K562 (cell line): Measurements from ENCODE around the gene NUP160. TPM values are rescaled to one million over a fixed set of nuclear protein-coding genes. Genes with fewer than 3 reads are reported as not detected.
"Not testable (repeated sequence)": the region's sequence is repeated elsewhere in the genome, so short reads cannot be mapped to it uniquely, and the experiment has no call there.

Experiments used
- ATAC-seq: fragments of 200-7000 bp; cut with Tn5 transposase; 3 replicates; pipeline ENCODE4 v1.9.1; 2020; ENCODE audit warnings: moderate library complexity
- BruUV-seq: library from RNA; stranded (reverse); fragments of 400-500 nt; replicated peaks from 2 replicates; lab custom pipeline; 2021; lab: Mats Ljungman, UMichigan
- CTCF ChIA-PET: fragments of 300-600 bp; formaldehyde crosslinking; extraction: SDS; loops from one replicate; lab custom pipeline; 2021; ENCODE audit warnings: low intra/inter-chr PET ratio; lab: Yijun Ruan, JAX
- POLR2A ChIA-PET: fragments of 300-600, 350-650 bp; sonication (Branson Sonifier 250); formaldehyde crosslinking; extraction: SDS; loops from one replicate; lab custom pipeline; 2021; ENCODE audit warnings: antibody characterized with exemption, inconsistent platforms; lab: Yijun Ruan, JAX
- DNase-seq, 4 experiments: peaks; one replicate each; pipeline versions ENCODE4 v3.0.0 to v3.0.0-alpha.2; 2011 to 2018; ENCODE audit warnings: low spot score in 3 of 4, mixed read lengths in 3 of 4; ENCODE audit errors: extremely low read depth in 1 of 4
- FAIRE-seq: peaks from 2 replicates; lab custom pipeline; 2011; peaks lifted over from hg19 to GRCh38; lab: Jason Lieb, UNC
- H2AFZ ChIP-seq: 2 replicates; pipeline ENCODE4 v1.6.0; 2011; ENCODE audit warnings: low read depth, low read length, control low read depth, inconsistent platforms
- H3K27ac ChIP-seq: fragments of 200-600 bp; 3 replicates; pipeline ENCODE4 v1.8.0; 2011; ENCODE audit warnings: low read depth, mild to moderate bottlenecking, control low read depth, inconsistent platforms, low read length, moderate library complexity, mixed read lengths; ENCODE audit errors: extremely low read depth
- H3K27me3 ChIP-seq, 2 experiments: fragments of 300-600 bp in 1 of 2; 2 replicates in 1 of 2; 3 replicates in 1 of 2; pipeline versions ENCODE4 v1.6.0 to v1.8.0; 2011; ENCODE audit warnings: inconsistent platforms in 2 of 2, low read length in 2 of 2, mild to moderate bottlenecking in 1 of 2, mixed read lengths in 1 of 2, moderate library complexity in 1 of 2; ENCODE audit not compliant: control insufficient read depth in 2 of 2, insufficient read depth in 2 of 2
- H3K36me3 ChIP-seq: fragments of 300-600 bp; 3 replicates; pipeline ENCODE4 v1.8.0; 2011; ENCODE audit warnings: mild to moderate bottlenecking, low read length, inconsistent platforms; ENCODE audit not compliant: control insufficient read depth, insufficient read depth
- H3K4me1 ChIP-seq, 2 experiments: fragments of 200-600 bp in 1 of 2; replicated peaks in 1 of 2; 2 replicates in 1 of 2; 3 replicates in 1 of 2; pipeline versions ENCODE4 v1.5.1 to v1.8.0; 2011; ENCODE audit warnings: inconsistent platforms in 2 of 2, low read length in 2 of 2, mild to moderate bottlenecking in 1 of 2, mixed read lengths in 1 of 2, moderate library complexity in 1 of 2; ENCODE audit not compliant: control insufficient read depth in 2 of 2, insufficient read depth in 2 of 2
- H3K4me2 ChIP-seq: 2 replicates; pipeline ENCODE4 v1.6.1; 2011; ENCODE audit warnings: low read length, control low read depth, inconsistent platforms, mixed read lengths; ENCODE audit not compliant: insufficient read depth
- H3K4me3 ChIP-seq: fragments of 200-600 bp; sonication (generic), shearing (Covaris generic); 2 replicates; pipeline ENCODE4 v1.5.1; 2016; ENCODE audit warnings: control low read depth, inconsistent platforms
- H3K79me2 ChIP-seq: fragments of 200-600 bp; 3 replicates; pipeline ENCODE4 v1.8.0; 2011; ENCODE audit warnings: low read length, inconsistent platforms; ENCODE audit not compliant: control insufficient read depth, insufficient read depth
- H3K9ac ChIP-seq, 2 experiments: 2 replicates each; pipeline versions ENCODE4 v1.6.0 to v1.6.1; 2011; ENCODE audit warnings: low read depth in 2 of 2, low read length in 2 of 2, control low read depth in 1 of 2, inconsistent platforms in 1 of 2, mild to moderate bottlenecking in 1 of 2, mixed read lengths in 1 of 2; ENCODE audit not compliant: insufficient read depth in 1 of 2
- H3K9me1 ChIP-seq: one replicate; pipeline ENCODE4 v1.6.0; 2011; ENCODE audit warnings: inconsistent platforms, mild to moderate bottlenecking, low read length, moderate library complexity; ENCODE audit not compliant: control insufficient read depth, insufficient read depth
- H3K9me3 ChIP-seq: replicated peaks from 2 replicates; pipeline ENCODE4 v1.5.1; 2011; ENCODE audit warnings: low read depth, low read length, inconsistent platforms; ENCODE audit not compliant: control insufficient read depth, insufficient read depth
- H4K20me1 ChIP-seq: replicated peaks from 2 replicates; pipeline ENCODE4 v1.6.1; 2011; ENCODE audit warnings: low read length, inconsistent platforms, mixed read lengths; ENCODE audit not compliant: control insufficient read depth, insufficient read depth
- CREBBP ChIP-seq: IDR thresholded peaks from one replicate; pipeline ENCODE4 v1.6.1; 2012; ENCODE audit warnings: low read depth, mild to moderate bottlenecking, control low read depth, inconsistent platforms, low read length
- HDAC6 ChIP-seq: IDR thresholded peaks from 2 replicates; pipeline ENCODE4 v1.6.1; 2012; ENCODE audit warnings: low read depth, mild to moderate bottlenecking, control low read depth, inconsistent platforms, low read length, moderate library complexity
- OTX1 ChIP-seq: fragments of 450-650 bp; formaldehyde crosslinking; IDR thresholded peaks from 2 replicates; pipeline ENCODE4 v1.4.0; 2022; ENCODE audit warnings: mild to moderate bottlenecking
- ZNF384 ChIP-seq: IDR thresholded peaks from 2 replicates; pipeline ENCODE4 v1.6.1; 2012; ENCODE audit warnings: low read depth, low read length, improper control_type of control experiment
- WGBS: fragments of 100-300 bp; shearing (Covaris generic); methylation state at CpG from one replicate; pipeline ENCODE4 v1.1.6; 2016; ENCODE audit warnings: low coverage, mixed read lengths; ENCODE audit not compliant: insufficient coverage; ENCODE audit errors: missing lambda C conversion rate; 5-methylcytosine and 5-hydroxymethylcytosine counted together
- in situ Hi-C: fragments of 300-500 bp; cut with MboI; formaldehyde crosslinking; loops from 4 replicates; pipeline ENCODE4 v1.15.0; 2018; ENCODE audit warnings: inconsistent platforms, mixed read lengths
- intact Hi-C: fragments of 100-400 bp; cut with micrococcal nuclease; formaldehyde crosslinking; loops from 2 replicates; pipeline ENCODE4 v1.14.2; 2022
- polyA plus RNA-seq, 8 experiments: library from polyadenylated mRNA; depleted of rRNA in 4 of 8; stranded (reverse) in 5 of 8; unstranded in 3 of 8; fragments of >200 nt; fragmentation: Nextera tagmentation in 2 of 8; fragmentation: Illumina TruSeq in 1 of 8; extraction: Ambion mirVana in 2 of 8; extraction: Trizol in 1 of 8; gene quantifications; 2 replicates each; pipeline versions ENCODE4 v1.2.1 to v1.2.3, GENCODE V29; 2011 to 2014; ENCODE audit warnings: inconsistent platforms in 1 of 8, missing spikeins in 1 of 8
- total RNA-seq, 7 experiments: library from RNA; depleted of rRNA in 6 of 7; stranded (reverse); fragments of >200 nt in 6 of 7; fragmentation: Illumina TruSeq in 2 of 7; extraction: Trizol in 2 of 7; gene quantifications; 2 replicates each; pipeline versions ENCODE4 v1.2.1 to v1.2.3, GENCODE V29; 2011 to 2021; ENCODE audit warnings: low replicate concordance in 1 of 7
- TF ChIP-seq, protein P1 (sequence below): fragments of 450-650 bp; formaldehyde crosslinking; IDR thresholded peaks from 2 replicates; pipeline ENCODE4 v1.4.0; 2022; ENCODE audit warnings: missing genetic modification characterization
- TF ChIP-seq, protein P2 (sequence below): sonication (generic); formaldehyde crosslinking; IDR thresholded peaks from 2 replicates; pipeline ENCODE4 v1.8.1; 2023; ENCODE audit warnings: mild to moderate bottlenecking, missing genetic modification reagents

NUP160 gene
- total and polyA plus RNA-seq, 9 of the 15 experiments (the other 6 are each of a cell fraction or from before 2014, with no cell fraction given): 41.5 to 112 (median 65.0) TPM

DNA sequence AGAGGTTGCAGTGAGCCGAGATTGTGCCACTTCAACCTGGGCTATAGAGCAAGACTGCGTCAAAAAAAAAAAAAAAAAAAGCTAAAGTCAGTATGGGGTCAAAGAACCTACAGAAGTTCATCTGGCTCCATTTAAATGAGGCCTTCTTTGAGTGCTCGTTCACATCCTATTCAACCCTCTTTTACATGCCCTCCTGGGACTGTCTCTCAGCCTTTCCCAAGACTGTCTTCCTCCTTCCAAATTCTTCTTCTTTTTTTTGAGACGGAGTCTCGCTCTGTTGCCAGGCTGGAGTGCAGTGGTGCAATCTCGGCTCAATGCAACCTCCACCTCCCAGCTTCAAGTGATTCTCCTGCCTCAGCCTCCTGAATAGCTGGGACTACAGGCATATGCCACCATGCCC lies 18.7 kb upstream of the NUP160 start:
- H3K9ac ChIP-seq, H4K20me1 ChIP-seq, FAIRE-seq, H3K4me2 ChIP-seq, H3K27ac ChIP-seq, H3K36me3 ChIP-seq, in situ Hi-C loops, H3K27me3 ChIP-seq, H3K4me3 ChIP-seq, ATAC-seq, BruUV-seq, CTCF ChIA-PET, H3K9me3 ChIP-seq, H3K79me2 ChIP-seq, H3K9me1 ChIP-seq, H2AFZ ChIP-seq, DNase-seq: not testable (repeated sequence)
- peaks cover 0 to 22% of the 10 kb centered on the region in 2 experiments; a peak in 3 of 5 replicates for H3K4me1 ChIP-seq
- POLR2A ChIA-PET: interaction anchor here (0.7 kb wide), 1 partner anchor 54 kb away, joined by 3 read pairs; no protein-coding TSS in a partner anchor
- 43% methylated on average over 6 of the region's 6 CpGs for WGBS
- intact Hi-C loops: loop anchor here (10.0 kb wide), 1 partner anchor 248 kb away; no protein-coding TSS in a partner anchor

DNA sequence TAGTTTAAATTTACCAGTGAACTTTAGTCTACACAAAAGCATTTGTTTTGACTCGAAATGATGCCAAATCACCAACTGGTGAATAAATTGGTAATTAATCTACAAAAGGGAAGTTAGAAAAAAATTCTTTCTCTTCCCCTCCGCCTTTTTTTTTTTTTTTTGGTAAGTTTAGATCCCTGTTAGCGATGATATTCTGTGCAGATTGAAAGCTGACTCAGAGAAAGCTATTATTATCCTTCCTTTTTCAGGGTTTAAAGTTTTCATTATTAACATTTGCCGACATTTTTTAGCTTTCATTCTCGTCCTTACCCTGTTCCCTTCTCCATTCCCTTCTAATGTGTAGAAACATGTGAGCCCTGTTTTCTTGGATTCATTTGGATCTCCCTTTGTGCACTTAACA lies 16.8 kb upstream of the NUP160 start:
- H2AFZ ChIP-seq: peak overlapping the region; percentile 74

More for the DNA sequence above, 16.8 kb upstream of the NUP160 start:
- no peak overlapping the region for H3K27ac ChIP-seq
- no peaks in the 10 kb centered on the region for H3K79me2 ChIP-seq
- in situ Hi-C loops (no loop called here), intact Hi-C loops (loop anchor here (10.0 kb wide), 1 partner anchor 250 kb away; no protein-coding TSS in a partner anchor)
- ChIA-PET POLR2A (interaction anchor here (1.9 kb wide), 1 partner anchor 25 kb away, joined by 6 read pairs; no protein-coding TSS in a partner anchor), CTCF (no interaction called here)
- peaks cover 0 to 22% of the 10 kb centered on the region in 2 experiments; a peak in 3 of 5 replicates for H3K4me1 ChIP-seq
- H3K36me3 ChIP-seq: no peaks in the 10 kb centered on the region
- no peaks in the 10 kb centered on the region; a peak in 1 of 5 replicates for H3K27me3 ChIP-seq
- no peaks in the 10 kb centered on the region for H3K9me3 ChIP-seq
- no peaks in the 10 kb centered on the region for H4K20me1 ChIP-seq
- TF ChIP-seq ZNF384: peak; percentile 65
- TF ChIP-seq HDAC6: no peak
- TF ChIP-seq OTX1 (CRISPR knock-in tag): no peak
- TF ChIP-seq CREBBP: no peak
- TF ChIP-seq, protein P1, sequence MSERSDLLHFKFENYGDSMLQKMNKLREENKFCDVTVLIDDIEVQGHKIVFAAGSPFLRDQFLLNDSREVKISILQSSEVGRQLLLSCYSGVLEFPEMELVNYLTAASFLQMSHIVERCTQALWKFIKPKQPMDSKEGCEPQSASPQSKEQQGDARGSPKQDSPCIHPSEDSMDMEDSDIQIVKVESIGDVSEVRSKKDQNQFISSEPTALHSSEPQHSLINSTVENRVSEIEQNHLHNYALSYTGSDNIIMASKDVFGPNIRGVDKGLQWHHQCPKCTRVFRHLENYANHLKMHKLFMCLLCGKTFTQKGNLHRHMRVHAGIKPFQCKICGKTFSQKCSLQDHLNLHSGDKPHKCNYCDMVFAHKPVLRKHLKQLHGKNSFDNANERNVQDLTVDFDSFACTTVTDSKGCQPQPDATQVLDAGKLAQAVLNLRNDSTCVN (CRISPR knock-in tag): no peak
- TF ChIP-seq, protein P2, sequence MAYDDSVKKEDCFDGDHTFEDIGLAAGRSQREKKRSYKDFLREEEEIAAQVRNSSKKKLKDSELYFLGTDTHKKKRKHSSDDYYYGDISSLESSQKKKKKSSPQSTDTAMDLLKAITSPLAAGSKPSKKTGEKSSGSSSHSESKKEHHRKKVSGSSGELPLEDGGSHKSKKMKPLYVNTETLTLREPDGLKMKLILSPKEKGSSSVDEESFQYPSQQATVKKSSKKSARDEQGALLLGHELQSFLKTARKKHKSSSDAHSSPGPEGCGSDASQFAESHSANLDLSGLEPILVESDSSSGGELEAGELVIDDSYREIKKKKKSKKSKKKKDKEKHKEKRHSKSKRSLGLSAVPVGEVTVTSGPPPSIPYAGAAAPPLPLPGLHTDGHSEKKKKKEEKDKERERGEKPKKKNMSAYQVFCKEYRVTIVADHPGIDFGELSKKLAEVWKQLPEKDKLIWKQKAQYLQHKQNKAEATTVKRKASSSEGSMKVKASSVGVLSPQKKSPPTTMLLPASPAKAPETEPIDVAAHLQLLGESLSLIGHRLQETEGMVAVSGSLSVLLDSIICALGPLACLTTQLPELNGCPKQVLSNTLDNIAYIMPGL (CRISPR knock-in tag): no peak
- DNase-seq: no peak
- no peak overlapping the region for H3K4me2 ChIP-seq
- no peak overlapping the region for H3K4me3 ChIP-seq
- no peak for FAIRE-seq
- BruUV-seq: no TSS peak
- ATAC-seq: no peak
- no peak overlapping the region for H3K9ac ChIP-seq
- H3K9me1 ChIP-seq: no peaks in the 10 kb centered on the region
- WGBS: 3% methylated on average over 5 of the region's 5 CpGs
